Stimulated activated CD8-positive, alpha-beta memory T cell treated with anti-CD3 and anti-CD28 coated beads, Interleukin-7, amount 100 ng/mL, for 48 hours (primary cell): ENCODE measurements around the gene POLR2L.

ENCODE experiments used
- DNase-seq, 2 donors: peaks; one replicate each; pipeline ENCODE4 v3.0.0-alpha.2; 2020; ENCODE audit warnings: low read depth in 1 of 2; ENCODE audit errors: extremely low read depth in 1 of 2

Gene POLR2L

DNA sequence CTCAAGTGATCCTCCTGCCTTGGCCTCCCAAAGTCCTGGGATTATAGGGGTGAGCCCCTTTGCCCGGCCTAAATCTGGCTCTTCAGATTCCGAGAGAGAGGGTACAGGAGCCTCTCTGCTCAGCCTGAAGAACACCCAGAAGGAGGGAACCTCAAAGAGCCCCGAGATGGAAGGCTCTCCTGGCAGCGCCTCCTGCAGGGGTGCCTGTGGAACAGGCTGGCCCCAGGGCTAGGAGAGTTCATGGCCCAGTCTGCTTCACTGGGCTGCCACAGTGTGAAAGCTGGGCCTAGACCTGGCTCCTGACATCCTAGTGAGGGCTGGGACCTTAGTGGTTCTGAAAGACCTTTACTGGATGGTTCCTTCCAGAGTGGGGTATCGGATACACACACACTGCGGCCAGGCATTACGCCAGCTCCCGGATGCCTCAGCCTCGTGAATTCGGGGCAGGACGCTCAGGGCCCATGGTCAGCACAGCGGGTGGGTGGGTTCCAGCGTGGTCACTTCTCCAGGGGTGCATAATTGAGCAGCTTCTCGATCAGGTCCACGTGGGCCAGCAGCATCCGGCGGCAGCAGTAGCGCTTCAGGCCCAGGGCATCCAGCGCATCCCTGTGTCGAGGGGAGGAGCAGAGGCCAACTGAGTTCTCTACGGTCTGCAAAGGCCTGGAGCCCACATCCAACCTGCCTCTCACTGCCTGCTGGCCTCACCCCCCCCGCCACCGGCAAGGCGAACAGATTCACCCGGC, 2.3 kb downstream of the POLR2L start:
- DNase-seq = no peak

DNA sequence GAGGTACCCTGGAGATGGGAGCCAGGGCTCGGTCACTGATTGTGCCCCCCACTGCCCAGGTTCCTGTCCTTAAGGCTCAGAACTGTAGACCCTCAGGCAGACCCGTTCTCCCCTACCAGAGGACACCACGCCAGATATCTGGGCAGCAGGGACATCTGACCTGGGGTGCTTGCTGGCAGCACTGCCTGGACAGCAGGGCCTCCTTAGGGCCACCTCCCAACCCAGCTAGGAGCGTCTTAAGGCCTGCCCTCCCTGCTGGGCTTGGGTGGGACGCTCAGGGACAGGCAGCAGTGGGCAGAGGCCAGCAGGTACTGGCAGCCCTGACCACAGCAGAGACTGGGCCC, 3.1 kb downstream of the POLR2L start:
- DNase-seq = no peak

DNA sequence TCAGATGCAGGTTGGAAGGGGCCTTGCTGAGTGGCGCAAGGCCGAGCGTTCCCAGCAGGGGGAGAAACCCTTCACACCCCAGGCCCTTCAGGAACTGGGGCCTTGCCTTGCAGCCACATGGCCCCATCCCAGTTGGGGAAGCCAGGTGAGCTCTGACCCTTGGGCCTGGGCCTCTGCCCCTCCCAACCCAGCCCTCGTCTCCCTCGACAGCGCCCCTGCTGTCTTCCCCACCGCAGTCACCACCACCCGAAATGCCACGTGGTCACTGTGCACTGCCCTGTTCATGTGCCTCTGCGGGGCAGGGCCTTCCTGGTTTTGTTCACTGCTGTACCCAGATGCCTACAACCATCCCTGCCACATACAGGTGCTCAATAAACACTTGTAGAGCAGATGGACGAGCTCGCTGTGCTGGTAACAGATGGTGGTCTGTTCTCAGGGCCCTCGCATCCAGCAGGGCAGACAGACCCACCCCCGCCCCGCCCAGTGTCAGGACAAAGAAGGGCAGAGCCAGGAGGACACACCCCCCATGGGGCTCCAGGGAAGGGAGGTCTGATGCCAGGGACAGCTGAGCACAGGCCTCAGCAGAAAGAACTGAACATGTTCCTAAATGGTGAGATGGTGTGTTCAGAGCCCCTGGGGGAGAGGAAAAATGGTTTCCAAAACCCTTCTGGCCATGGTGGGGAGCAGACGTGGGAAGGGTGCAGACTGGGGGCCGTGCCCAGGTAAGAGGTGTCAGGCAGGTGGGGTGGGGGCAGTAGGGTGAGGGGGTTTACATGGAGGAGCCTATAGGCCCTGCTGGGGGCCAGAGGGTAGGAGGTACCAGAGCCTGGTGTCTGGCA, 3.7 kb downstream of the POLR2L start:
- DNase-seq = no peak

GRCh38 chr11:837990-838307, 4.4 kb downstream of the POLR2L start:
- no peak for DNase-seq

DNA sequence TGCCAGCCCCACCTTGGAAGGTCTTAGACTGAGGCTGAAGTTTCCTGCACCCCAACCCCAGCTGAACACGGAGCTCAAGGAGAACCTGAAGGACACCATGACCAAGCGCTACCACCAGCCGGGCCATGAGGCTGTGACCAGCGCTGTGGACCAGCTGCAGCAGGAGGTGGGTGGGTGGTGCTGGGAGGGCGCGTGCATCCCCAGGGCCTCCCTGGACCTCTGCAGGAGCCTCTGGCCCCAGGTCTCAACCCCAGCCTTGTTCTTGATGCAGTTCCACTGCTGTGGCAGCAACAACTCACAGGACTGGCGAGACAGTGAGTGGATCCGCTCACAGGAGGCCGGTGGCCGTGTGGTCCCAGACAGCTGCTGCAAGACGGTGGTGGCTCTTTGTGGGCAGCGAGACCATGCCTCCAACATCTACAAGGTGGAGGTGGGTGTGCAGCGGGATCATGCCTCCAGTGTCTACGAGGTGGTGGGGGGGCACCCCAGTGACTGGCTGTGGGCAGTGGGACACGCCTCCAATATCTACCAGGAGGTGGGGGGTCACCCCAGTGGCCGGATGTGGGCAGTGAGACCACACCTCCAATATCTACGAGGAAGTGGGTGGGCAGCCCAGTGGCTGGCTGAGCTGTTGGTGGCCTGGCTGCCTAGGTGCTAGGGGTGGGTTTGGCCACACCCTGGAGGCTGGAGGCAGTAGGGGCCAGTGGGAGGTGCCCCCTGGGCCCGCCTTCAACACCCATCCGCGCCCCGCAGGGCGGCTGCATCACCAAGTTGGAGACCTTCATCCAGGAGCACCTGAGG, 4.9 kb downstream of the POLR2L start:
- DNase-seq = no peak

DNA sequence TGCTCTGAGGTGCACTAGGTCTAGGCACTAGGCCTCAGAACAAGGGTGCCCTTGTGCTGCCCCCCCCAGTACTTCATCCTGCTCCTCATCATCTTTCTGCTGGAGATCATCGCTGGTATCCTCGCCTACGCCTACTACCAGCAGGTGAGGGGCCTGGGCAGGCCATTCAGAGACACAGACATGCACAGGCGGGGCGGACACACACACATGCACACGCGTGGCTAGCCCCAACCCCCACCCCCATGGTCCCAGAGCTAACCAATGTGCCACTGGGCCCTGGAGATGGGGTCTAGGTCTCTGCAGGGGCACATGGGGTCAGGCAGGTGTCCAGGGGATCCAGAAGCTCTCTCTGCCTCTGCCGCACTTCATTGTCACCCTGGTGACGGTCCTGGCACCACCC, 5.6 kb downstream of the POLR2L start:
- no peak for DNase-seq

DNA sequence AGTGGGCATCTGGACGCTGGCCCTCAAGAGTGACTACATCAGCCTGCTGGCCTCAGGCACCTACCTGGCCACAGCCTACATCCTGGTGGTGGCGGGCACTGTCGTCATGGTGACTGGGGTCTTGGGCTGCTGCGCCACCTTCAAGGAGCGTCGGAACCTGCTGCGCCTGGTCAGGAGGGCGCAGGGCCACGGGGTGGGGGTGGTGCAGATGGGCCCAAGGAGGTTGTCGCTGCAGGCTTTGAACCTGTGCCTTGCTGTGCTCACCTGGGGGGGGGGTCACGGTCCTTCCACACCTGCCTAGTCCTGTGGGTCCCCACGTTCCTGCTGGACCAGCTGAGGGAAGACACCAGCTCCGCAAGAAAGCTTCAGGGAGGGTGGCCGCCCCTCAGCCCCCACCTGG, 6.1 kb downstream of the POLR2L start:
- no peak for DNase-seq

DNA sequence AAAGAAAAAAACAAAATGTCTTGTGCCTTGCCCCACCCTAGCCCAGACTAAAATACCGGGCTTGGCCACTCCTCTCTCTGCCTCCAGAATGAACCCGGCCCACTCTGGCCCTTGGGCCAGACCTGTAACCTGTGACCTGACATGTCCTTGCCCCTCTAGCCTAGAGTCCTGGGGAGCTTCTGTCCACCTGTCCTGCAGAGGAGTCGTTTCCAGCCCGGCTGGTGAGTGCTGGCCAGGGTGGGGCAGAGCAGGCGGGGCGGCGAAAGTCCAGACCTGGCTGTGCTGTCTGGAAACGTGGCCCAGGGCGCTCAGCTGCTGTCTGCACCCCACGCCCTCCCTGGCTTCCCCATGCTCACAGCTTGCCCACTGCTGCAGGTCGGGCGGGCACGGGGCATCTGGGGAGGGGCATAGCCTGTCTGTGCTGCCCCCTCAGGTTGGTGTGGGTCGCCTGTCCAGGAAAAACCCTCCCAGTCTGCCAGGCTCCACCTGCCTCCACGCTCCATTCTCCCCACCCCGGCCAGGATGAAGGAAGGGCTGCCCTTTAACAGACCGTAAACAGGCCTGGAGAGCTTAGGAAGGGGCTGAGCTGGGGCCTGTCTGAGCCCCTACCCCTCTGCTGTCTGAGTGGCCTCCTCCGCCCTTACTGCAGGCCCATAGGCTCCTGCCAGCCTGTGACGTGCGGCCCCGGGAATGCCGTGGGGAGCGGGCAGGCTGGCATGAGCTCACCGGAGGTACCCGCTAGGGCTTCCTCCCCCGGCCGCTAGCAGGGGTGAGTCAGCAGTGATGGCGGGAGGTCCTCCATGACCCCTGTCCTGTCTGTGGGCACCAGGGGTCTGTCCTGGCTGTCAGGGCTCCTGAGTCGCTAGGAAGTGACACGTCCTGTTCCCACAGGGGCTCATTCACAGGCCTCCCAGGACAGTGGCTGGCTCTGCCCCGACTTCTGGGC, 7.7 kb downstream of the POLR2L start:
- DNase-seq = no peak

- no peak for DNase-seq
Measured at GRCh38 chr11:833849-834311, 8.4 kb downstream of the POLR2L start.

DNA sequence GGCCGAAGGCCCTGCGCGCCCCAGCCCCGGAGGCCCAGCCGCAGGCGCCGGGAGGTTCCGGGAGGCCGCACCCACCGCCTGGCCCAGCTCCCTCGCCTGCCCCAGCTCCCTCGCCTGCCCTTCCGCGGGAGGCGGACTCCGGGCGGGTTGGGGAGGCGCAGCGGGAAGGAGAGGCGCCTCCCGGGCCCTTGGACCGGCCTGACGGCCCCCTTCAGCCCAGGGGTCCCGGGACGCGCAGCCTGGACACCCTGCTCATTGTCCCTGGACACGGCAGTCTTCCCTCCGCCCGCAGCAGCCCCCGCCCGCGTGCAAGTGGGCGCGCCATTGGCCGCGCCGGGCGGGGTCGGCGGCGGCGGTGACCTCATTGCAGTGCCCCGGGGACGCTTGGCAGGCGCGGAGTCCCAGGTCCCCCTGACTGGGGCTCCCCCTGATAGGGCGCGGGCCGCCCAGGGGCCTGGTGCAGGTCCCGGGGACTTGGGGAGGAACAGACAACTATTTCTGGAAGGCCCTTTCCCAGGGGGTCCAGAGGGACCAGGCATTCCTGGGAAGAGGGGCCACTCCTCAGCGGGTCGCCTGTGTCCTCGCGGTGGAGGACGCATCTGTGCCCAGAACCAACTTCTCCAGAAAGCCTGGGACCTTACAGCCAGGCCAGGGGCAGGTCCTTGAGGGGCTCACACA, 9.1 kb downstream of the POLR2L start:
- DNase-seq = no peak

DNA sequence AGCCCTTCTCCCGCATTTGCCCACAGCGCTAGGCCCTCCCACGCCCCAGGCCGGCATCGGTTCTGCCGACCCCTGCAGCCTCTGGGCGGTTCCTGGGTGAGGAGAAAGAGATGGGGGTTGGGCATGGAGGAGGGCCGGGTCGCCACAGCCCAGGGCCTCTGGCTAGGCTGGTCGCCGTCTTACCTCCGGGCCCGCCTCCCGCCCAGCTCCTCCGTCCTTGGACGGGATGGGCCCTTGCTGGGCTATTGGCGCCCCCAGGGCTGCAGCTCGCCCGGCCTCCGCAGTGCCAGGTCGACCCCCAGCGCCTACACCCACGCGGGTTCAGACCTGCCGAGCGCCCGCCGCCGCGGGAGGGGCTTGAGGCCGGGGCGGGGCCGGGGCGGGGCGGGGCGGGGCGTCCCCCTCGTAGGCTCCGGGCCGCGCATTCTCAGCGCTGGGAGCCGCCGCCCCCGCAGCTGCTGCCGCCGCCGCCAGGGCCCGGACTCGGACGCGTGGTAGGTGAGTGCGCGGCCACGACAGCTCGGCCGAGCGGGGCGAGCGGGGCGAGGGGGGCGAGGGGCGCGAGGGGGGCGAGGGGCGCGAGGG, 9.7 kb downstream of the POLR2L start, which contains the start of gene CD151:
CD151 (plus strand) TSS at position 424 of the 585 bp plus-strand sequence. CDS start 3,118 bp downstream, outside the sequence.
- no peak for DNase-seq

DNA sequence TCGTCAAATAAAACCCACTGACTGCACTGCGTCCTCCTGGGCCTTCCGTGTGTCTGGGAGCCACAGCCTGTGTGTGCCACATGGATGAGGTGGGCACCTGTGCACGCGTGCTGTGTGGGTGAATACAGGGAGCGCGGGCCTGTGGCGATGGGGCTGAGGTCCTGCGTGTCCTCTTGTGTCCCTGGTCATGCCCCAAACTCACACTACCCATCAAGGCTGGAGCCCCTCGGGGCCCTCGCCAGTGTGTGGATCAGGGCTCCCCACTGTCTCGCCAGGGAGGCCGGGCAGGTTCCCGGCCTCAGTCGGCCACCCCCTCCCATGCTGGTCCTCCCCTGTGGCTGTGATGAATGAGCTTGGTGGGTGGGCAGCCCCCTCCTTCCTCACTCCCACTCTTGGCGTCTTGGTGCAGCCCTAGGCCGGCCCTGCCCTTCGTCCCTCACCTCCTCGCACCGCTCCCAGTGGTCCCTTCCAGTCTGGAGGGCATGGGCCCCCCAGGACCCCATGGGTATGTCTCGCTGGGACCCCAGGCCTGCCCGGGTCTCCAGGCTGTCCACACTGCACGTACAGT, 10.3 kb downstream of the POLR2L start:
- no peak for DNase-seq

DNA sequence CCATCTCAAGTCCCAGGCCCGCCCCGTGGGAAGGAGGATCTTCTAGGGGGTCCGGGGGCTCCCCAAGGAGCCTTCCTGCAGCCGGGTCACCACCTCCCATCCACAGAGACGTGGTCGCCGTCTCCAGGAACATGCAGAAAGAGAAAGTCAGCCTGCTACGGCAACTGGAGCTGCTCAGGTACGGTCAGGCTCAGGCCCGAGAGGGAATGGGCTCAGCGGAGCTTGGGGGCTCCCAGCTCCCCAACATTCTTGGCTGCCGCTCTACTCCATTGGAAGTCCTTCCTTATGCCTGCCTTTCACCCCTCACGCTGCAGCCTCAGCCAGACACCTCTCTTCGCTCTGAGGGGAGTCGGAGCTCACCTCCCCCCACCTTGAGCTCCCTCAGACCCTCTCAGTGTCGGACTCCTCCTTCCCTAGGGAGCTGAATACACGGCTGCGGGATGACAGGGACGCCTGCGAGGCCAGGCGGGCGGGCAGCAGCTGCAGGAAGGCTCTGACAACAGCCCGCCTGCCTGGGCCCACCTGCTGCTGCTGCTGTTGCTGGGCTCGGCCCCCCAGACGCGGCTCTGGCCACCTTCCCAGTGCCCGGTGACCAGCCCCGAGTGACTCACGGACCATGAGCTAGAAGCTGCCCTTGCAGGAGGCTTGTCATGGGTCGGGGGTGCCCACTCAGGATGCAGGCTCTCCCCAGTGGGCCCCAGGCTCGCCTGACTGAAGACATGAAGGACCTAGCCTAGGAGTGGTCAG, 11.0 kb downstream of the POLR2L start:
- DNase-seq = no peak

DNA sequence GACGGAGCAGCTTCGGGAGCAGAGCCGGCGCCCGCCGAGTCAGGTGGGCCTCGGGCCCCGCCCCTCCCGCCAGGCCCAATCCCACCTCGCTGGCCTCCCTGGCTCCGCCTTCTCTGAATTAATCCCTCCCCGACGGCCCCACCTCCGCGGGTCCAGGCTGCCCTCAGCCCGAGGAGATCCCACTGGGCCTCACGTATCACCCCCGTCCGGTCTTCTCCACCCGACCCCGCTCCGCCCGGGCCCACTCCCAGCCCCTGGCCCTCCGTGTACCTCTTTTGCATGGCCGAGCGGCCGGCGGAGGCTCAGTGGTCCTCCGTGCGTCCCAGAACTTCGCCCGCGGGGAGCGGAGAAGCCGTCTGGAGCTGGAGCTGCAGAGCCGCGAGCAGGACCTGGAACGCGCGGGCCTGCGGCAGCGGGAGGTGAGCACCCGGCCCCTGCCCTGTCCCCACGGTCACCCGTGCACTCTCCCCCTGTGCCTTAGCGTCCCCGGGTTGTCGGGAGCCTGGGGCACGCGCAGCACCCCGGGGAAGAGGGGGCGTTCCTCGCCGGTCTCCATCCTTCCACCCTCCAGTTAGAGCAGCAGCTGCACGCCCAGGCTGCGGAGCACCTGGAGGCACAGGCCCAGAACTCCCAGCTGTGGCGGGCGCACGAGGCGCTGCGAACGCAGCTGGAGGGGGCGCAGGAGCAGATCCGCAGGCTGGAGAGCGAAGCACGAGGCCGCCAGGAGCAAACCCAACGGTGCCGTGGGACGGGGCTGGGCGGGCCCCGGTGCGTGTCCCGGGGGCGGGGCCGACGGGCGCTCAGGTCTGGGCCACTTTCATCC, 11.8 kb downstream of the POLR2L start:
- DNase-seq = peak in 1 of 2 donors; percentile 64

- DNase-seq = no peak
Measured at GRCh38 chr11:829847-830294, 12.5 kb downstream of the POLR2L start.

- no peak for DNase-seq
Measured at GRCh38 chr11:829176-829846, 13.0 kb downstream of the POLR2L start.
